ENCODE data around the gene EPN2. TPM values are rescaled to one million over a fixed set of nuclear protein-coding genes. Genes with fewer than 3 reads are reported as not detected.
"Not testable (repeated sequence)": the region's sequence is repeated elsewhere in the genome, so short reads cannot be mapped to it uniquely, and the experiment has no call there.

Gene EPN2
- total RNA-seq, 1 donor from 2014 or later, result 14.2 TPM

- DNase-seq (ENCODE audit: low read depth), result no peak
- no peak overlapping the region for H3K4me3 ChIP-seq (ENCODE audit: low read depth, low read length)
- no peak for TF ChIP-seq CTCF (conservative IDR thresholded peaks at IDR 0.05; ENCODE audit: low read depth, low read length)
Observed at GRCh38 chr17:19345067-19345460, 107.9 kb downstream of the EPN2 start.

GRCh38 chr17:19345486-19346350 lies 108.6 kb downstream of the EPN2 start:
- DNase-seq (ENCODE audit: low read depth), result no peak
- H3K4me3 ChIP-seq (ENCODE audit: low read depth, low read length), result no peak overlapping the region
- TF ChIP-seq CTCF (conservative IDR thresholded peaks at IDR 0.05; ENCODE audit: low read depth, low read length), result no peak

- no peak overlapping the region for H3K4me3 ChIP-seq (ENCODE audit: low read depth, low read length)
- DNase-seq (ENCODE audit: low read depth), result no peak
- no peak for TF ChIP-seq CTCF (conservative IDR thresholded peaks at IDR 0.05; ENCODE audit: low read depth, low read length)
Observed at GRCh38 chr17:19346351-19347255, 109.4 kb downstream of the EPN2 start.

GRCh38 chr17:19347323-19348080 lies 110.3 kb downstream of the EPN2 start:
- H3K4me3 ChIP-seq (ENCODE audit: low read depth, low read length), result no peak overlapping the region
- no peak for TF ChIP-seq CTCF (conservative IDR thresholded peaks at IDR 0.05; ENCODE audit: low read depth, low read length)
- no peak for DNase-seq (ENCODE audit: low read depth)

- no peak overlapping the region for H3K4me3 ChIP-seq (ENCODE audit: low read depth, low read length)
- no peak for TF ChIP-seq CTCF (conservative IDR thresholded peaks at IDR 0.05; ENCODE audit: low read depth, low read length)
- DNase-seq (ENCODE audit: low read depth), result no peak
Observed at GRCh38 chr17:19348081-19348650, 111.0 kb downstream of the EPN2 start.

- no peak for DNase-seq (ENCODE audit: low read depth)
- no peak overlapping the region for H3K4me3 ChIP-seq (ENCODE audit: low read depth, low read length)
- no peak for TF ChIP-seq CTCF (conservative IDR thresholded peaks at IDR 0.05; ENCODE audit: low read depth, low read length)
Observed at GRCh38 chr17:19348806-19349205, 111.6 kb downstream of the EPN2 start.

- not testable (repeated sequence) for DNase-seq (ENCODE audit: low read depth); H3K4me3 ChIP-seq (ENCODE audit: low read depth, low read length)
Observed at GRCh38 chr17:19353401-19353800, 116.2 kb downstream of the EPN2 start.

Measured in epithelial cell of proximal tubule (primary cell).